Mucosa of stomach (tissue), 1 donor: ENCODE data around the gene MED22.
"Not testable (repeated sequence)": the region's sequence is repeated elsewhere in the genome, so short reads cannot be mapped to it uniquely, and the experiment has no call there.

Source experiments
- H3K27me3 ChIP-seq: one replicate; pipeline ENCODE4 v1.7.0; 2013; ENCODE audit warnings: mild to moderate bottlenecking, low read length; ENCODE audit not compliant: control insufficient read depth, insufficient read depth
- H3K36me3 ChIP-seq: one replicate; pipeline ENCODE4 v1.7.0; 2013; ENCODE audit warnings: low read length; ENCODE audit not compliant: control insufficient read depth, insufficient read depth
- H3K4me1 ChIP-seq: one replicate; pipeline ENCODE4 v1.7.0; 2013; ENCODE audit warnings: mild to moderate bottlenecking, low read length; ENCODE audit not compliant: control insufficient read depth, insufficient read depth
- H3K4me3 ChIP-seq: one replicate; pipeline ENCODE4 v1.7.0; 2013; ENCODE audit warnings: low read length
- H3K9ac ChIP-seq: one replicate; pipeline ENCODE4 v1.7.0; 2013; ENCODE audit warnings: mild to moderate bottlenecking, low read length, moderate library complexity
- H3K9me3 ChIP-seq: one replicate; pipeline ENCODE4 v1.7.0; 2013; ENCODE audit warnings: mild to moderate bottlenecking, low read length, moderate library complexity; ENCODE audit not compliant: control insufficient read depth
- donor health status: Pancreatic carcinoma.

The MED22 gene

GRCh38 chr9:133327834-133328484 is 20.0 kb downstream of the MED22 start:
- Histone ChIP-seq H3K4me3 (no peak overlapping the region), H3K4me1 (no peaks in the 10 kb centered on the region), H3K9me3 (no peaks in the 10 kb centered on the region), H3K36me3 (peaks cover under 1% of the 10 kb centered on the region), H3K27me3 (no peaks in the 10 kb centered on the region), H3K9ac (no peak overlapping the region)

- H3K4me3 ChIP-seq, H3K9ac ChIP-seq, H3K27me3 ChIP-seq, H3K9me3 ChIP-seq, H3K4me1 ChIP-seq, H3K36me3 ChIP-seq: not testable (repeated sequence)
These were observed 20.9 kb downstream of the MED22 start for GRCh38 chr9:133327021-133327420.

- H3K9ac ChIP-seq: no peak overlapping the region
- H3K27me3 ChIP-seq: no peaks in the 10 kb centered on the region
- H3K4me3 ChIP-seq: no peak overlapping the region
- no peaks in the 10 kb centered on the region for H3K9me3 ChIP-seq
- no peaks in the 10 kb centered on the region for H3K36me3 ChIP-seq
- no peaks in the 10 kb centered on the region for H3K4me1 ChIP-seq
These were observed 23.8 kb downstream of the MED22 start for GRCh38 chr9:133323991-133324703.

GRCh38 chr9:133323211-133323610 is 24.7 kb downstream of the MED22 start:
- no peak overlapping the region for H3K9ac ChIP-seq
- no peaks in the 10 kb centered on the region for H3K27me3 ChIP-seq
- no peaks in the 10 kb centered on the region for H3K4me1 ChIP-seq
- no peaks in the 10 kb centered on the region for H3K9me3 ChIP-seq
- no peaks in the 10 kb centered on the region for H3K36me3 ChIP-seq
- H3K4me3 ChIP-seq: no peak overlapping the region

- no peaks in the 10 kb centered on the region for H3K9me3 ChIP-seq
- no peak overlapping the region for H3K9ac ChIP-seq
- no peaks in the 10 kb centered on the region for H3K27me3 ChIP-seq
- H3K4me3 ChIP-seq: no peak overlapping the region
- no peaks in the 10 kb centered on the region for H3K4me1 ChIP-seq
- no peaks in the 10 kb centered on the region for H3K36me3 ChIP-seq
These were observed 25.2 kb downstream of the MED22 start for GRCh38 chr9:133322701-133323100.

GRCh38 chr9:133321411-133321935 is 26.5 kb downstream of the MED22 start:
- no peaks in the 10 kb centered on the region for H3K9me3 ChIP-seq
- no peak overlapping the region for H3K4me3 ChIP-seq
- no peak overlapping the region for H3K9ac ChIP-seq
- H3K36me3 ChIP-seq: no peaks in the 10 kb centered on the region
- H3K4me1 ChIP-seq: no peaks in the 10 kb centered on the region
- H3K27me3 ChIP-seq: no peaks in the 10 kb centered on the region

GRCh38 chr9:133320421-133320881 is 27.5 kb downstream of the MED22 start:
- H3K4me3 ChIP-seq: no peak overlapping the region

GRCh38 chr9:133317551-133317950 is 30.4 kb downstream of the MED22 start:
- H3K9ac ChIP-seq, H3K36me3 ChIP-seq, H3K4me3 ChIP-seq, H3K27me3 ChIP-seq, H3K4me1 ChIP-seq, H3K9me3 ChIP-seq: not testable (repeated sequence)

More at GRCh38 chr9:133320421-133320881, 27.5 kb downstream of the MED22 start:
- H3K9ac ChIP-seq: no peak overlapping the region
- H3K4me1 ChIP-seq: no peaks in the 10 kb centered on the region
- H3K27me3 ChIP-seq: no peaks in the 10 kb centered on the region
- no peaks in the 10 kb centered on the region for H3K36me3 ChIP-seq
- no peaks in the 10 kb centered on the region for H3K9me3 ChIP-seq

- Histone ChIP-seq H3K27me3 (no peaks in the 10 kb centered on the region), H3K36me3 (no peaks in the 10 kb centered on the region), H3K9me3 (no peaks in the 10 kb centered on the region), H3K9ac (no peak overlapping the region), H3K4me1 (no peaks in the 10 kb centered on the region), H3K4me3 (no peak overlapping the region)
These were observed 31.9 kb downstream of the MED22 start for GRCh38 chr9:133315997-133316396.

GRCh38 chr9:133309608-133310007 is 38.3 kb downstream of the MED22 start:
- no peak overlapping the region for H3K9ac ChIP-seq
- no peaks in the 10 kb centered on the region for H3K36me3 ChIP-seq
- no peaks in the 10 kb centered on the region for H3K4me1 ChIP-seq
- H3K9me3 ChIP-seq: no peaks in the 10 kb centered on the region
- H3K27me3 ChIP-seq: no peaks in the 10 kb centered on the region
- no peak overlapping the region for H3K4me3 ChIP-seq

GRCh38 chr9:133307301-133307700 is 40.6 kb downstream of the MED22 start:
- Histone ChIP-seq H3K36me3 (no peaks in the 10 kb centered on the region), H3K4me3 (no peak overlapping the region)

More at GRCh38 chr9:133307301-133307700, 40.6 kb downstream of the MED22 start:
- H3K27me3 ChIP-seq: no peaks in the 10 kb centered on the region
- no peaks in the 10 kb centered on the region for H3K9me3 ChIP-seq
- H3K4me1 ChIP-seq: no peaks in the 10 kb centered on the region
- no peak overlapping the region for H3K9ac ChIP-seq
